HCT116 (cell line): Measurements from ENCODE around the gene SUB1. TPM values are rescaled to one million over a fixed set of nuclear protein-coding genes. Genes with fewer than 3 reads are reported as not detected.

Experiments used
- ATAC-seq: fragments of 200-7000 bp; cut with Tn5 transposase; 2 replicates; pipeline ENCODE4 v1.9.1; 2020; ENCODE audit warnings: mild to moderate bottlenecking, moderate library complexity
- BruUV-seq: library from RNA; stranded (reverse); fragments of 400-500 nt; replicated peaks from 2 replicates; lab custom pipeline; 2021; lab: Mats Ljungman, UMichigan
- CTCF ChIA-PET: fragments of 300-600 bp; sonication (Branson Sonifier 250); formaldehyde crosslinking; loops from one replicate; lab custom pipeline; 2021; ENCODE audit warnings: antibody characterized with exemption; lab: Charles Lee
- POLR2A ChIA-PET: fragments of 300-600, 350-600 bp; sonication (Branson Sonifier 250); formaldehyde crosslinking; loops from one replicate; lab custom pipeline; 2021; ENCODE audit warnings: antibody characterized with exemption; lab: Charles Lee
- RAD21 ChIA-PET, 2 experiments: fragments of 300-600 bp; sonication (Branson Sonifier 250); formaldehyde crosslinking; loops; one replicate each; lab custom pipeline; 2023; ENCODE audit warnings: low total read pairs in 2 of 2; ENCODE audit not compliant: uncharacterized antibody in 2 of 2, unreplicated experiment in 2 of 2, low non-redundant PET in 1 of 2; lab: Charles Lee
- DNase-seq: peaks from one replicate; pipeline ENCODE4 v3.0.0-alpha.2; 2010; ENCODE audit warnings: low read depth, low spot score
- H2AFZ ChIP-seq: fragments of 200-600 bp; shearing (Covaris generic), sonication (generic); 2 replicates; pipeline ENCODE4 v1.6.1; 2017; ENCODE audit warnings: low read depth, mixed run types, mixed read lengths, antibody characterized with exemption, low read length; ENCODE audit not compliant: poor library complexity, severe bottlenecking
- H3K27ac ChIP-seq: 2 replicates; pipeline ENCODE4 v1.5.1; 2012; ENCODE audit warnings: low read depth, low read length
- H3K27me3 ChIP-seq: fragments of 200-600 bp; sonication (generic); 2 replicates; pipeline ENCODE4 v1.6.1; 2016; ENCODE audit warnings: mixed run types, low read length, mixed read lengths; ENCODE audit not compliant: insufficient read depth
- H3K36me3 ChIP-seq, 2 experiments: fragments of 200-500 bp in 1 of 2; fragments of 200-600 bp in 1 of 2; sonication (Bioruptor generic) in 1 of 2; sonication (generic) in 1 of 2; 2 replicates each; pipeline versions ENCODE4 v1.5.1 to v1.6.1; 2014 to 2016; ENCODE audit warnings: low read length in 2 of 2, inconsistent platforms in 1 of 2, mixed read lengths in 1 of 2, mixed run types in 1 of 2; ENCODE audit not compliant: insufficient read depth in 2 of 2, control insufficient read depth in 1 of 2
- H3K4me1 ChIP-seq, 2 experiments: fragments of 200-600 bp in 1 of 2; sonication (generic) in 1 of 2; 2 replicates each; pipeline versions ENCODE4 v1.5.1 to v1.6.1; 2012 to 2017; ENCODE audit warnings: low read length in 2 of 2, inconsistent platforms in 1 of 2, mild to moderate bottlenecking in 1 of 2, mixed read lengths in 1 of 2, mixed run types in 1 of 2, moderate library complexity in 1 of 2; ENCODE audit not compliant: insufficient read depth in 2 of 2, control insufficient read depth in 1 of 2
- H3K4me2 ChIP-seq: fragments of 200-600 bp; sonication (generic); 2 replicates; pipeline ENCODE4 v1.6.1; 2017; ENCODE audit warnings: mixed run types, low read length, mixed read lengths
- H3K4me3 ChIP-seq, 2 experiments: fragments of 200-600 bp in 1 of 2; sonication (generic) in 1 of 2; replicated peaks in 1 of 2; 2 replicates each; pipeline ENCODE4 v1.5.1; 2011 to 2016; ENCODE audit warnings: low read length in 2 of 2, control low read depth in 1 of 2, low read depth in 1 of 2, mild to moderate bottlenecking in 1 of 2, mixed read lengths in 1 of 2, mixed run types in 1 of 2
- H3K79me2 ChIP-seq: fragments of 200-600 bp; sonication (generic); 2 replicates; pipeline ENCODE4 v1.6.1; 2017; ENCODE audit warnings: mild to moderate bottlenecking, mixed run types, low read length, moderate library complexity, mixed read lengths; ENCODE audit not compliant: insufficient read depth
- H3K9ac ChIP-seq: fragments of 200-600 bp; sonication (generic); 2 replicates; pipeline ENCODE4 v1.6.1; 2016; ENCODE audit warnings: low read length, mixed read lengths
- H3K9me2 ChIP-seq: fragments of 200-600 bp; sonication (generic), shearing (Covaris generic); 2 replicates; pipeline ENCODE4 v1.6.1; 2017; ENCODE audit warnings: mixed run types, mild to moderate bottlenecking, moderate library complexity; ENCODE audit not compliant: insufficient read depth
- H3K9me3 ChIP-seq, 2 experiments: fragments of 200-500 bp in 1 of 2; fragments of 200-600 bp in 1 of 2; sonication (Bioruptor generic) in 1 of 2; sonication (generic) in 1 of 2; 2 replicates each; pipeline ENCODE4 v1.6.1; 2014 to 2017; ENCODE audit warnings: low read length in 2 of 2, mixed read lengths in 2 of 2, inconsistent platforms in 1 of 2, low read depth in 1 of 2, mild to moderate bottlenecking in 1 of 2, mixed run types in 1 of 2, moderate library complexity in 1 of 2; ENCODE audit not compliant: control insufficient read depth in 1 of 2, insufficient read depth in 1 of 2
- H4K20me1 ChIP-seq: fragments of 200-600 bp; sonication (generic), shearing (Covaris generic); 2 replicates; pipeline ENCODE4 v1.6.1; 2017; ENCODE audit warnings: mixed run types, mild to moderate bottlenecking, moderate library complexity; ENCODE audit not compliant: insufficient read depth
- CBX3 ChIP-seq: IDR thresholded peaks from 2 replicates; pipeline ENCODE4 v1.6.1; 2012; ENCODE audit warnings: low read depth
- CEBPB ChIP-seq: IDR thresholded peaks from 2 replicates; pipeline ENCODE4 v1.6.1; 2012; ENCODE audit warnings: low read depth
- EGR1 ChIP-seq: IDR thresholded peaks from 2 replicates; pipeline ENCODE4 v1.6.1; 2012; ENCODE audit warnings: low read depth
- ELF1 ChIP-seq: IDR thresholded peaks from 2 replicates; pipeline ENCODE4 v1.6.1; 2012; ENCODE audit warnings: low read depth, borderline replicate concordance
- POLR2A ChIP-seq: IDR thresholded peaks from 2 replicates; pipeline ENCODE4 v1.7.0; 2011; ENCODE audit warnings: borderline replicate concordance; ENCODE audit not compliant: insufficient read depth, insufficient read length; ENCODE audit errors: extremely low read depth
- RAD21 ChIP-seq: IDR thresholded peaks from 2 replicates; pipeline ENCODE4 v1.6.1; 2012; ENCODE audit warnings: low read depth, mild to moderate bottlenecking
- SP1 ChIP-seq: IDR thresholded peaks from 2 replicates; pipeline ENCODE4 v1.6.1; 2012; ENCODE audit warnings: low read depth
- TCF7L2 ChIP-seq: IDR thresholded peaks from 2 replicates; pipeline ENCODE4 v1.7.0; 2011; ENCODE audit warnings: borderline replicate concordance, inconsistent platforms; ENCODE audit not compliant: insufficient read depth, insufficient read length; ENCODE audit errors: extremely low read depth
- YY1 ChIP-seq: IDR thresholded peaks from 2 replicates; pipeline ENCODE4 v1.6.1; 2011; ENCODE audit warnings: low read length, low read depth, moderate library complexity, mild to moderate bottlenecking; ENCODE audit not compliant: insufficient replicate concordance; ENCODE audit errors: extremely low read depth
- intact Hi-C: fragments of 100-400 bp; cut with micrococcal nuclease; formaldehyde crosslinking; loops from 2 replicates; pipeline ENCODE4 v1.10.0; 2022
- total RNA-seq: library from RNA; stranded (reverse); gene quantifications from one replicate; pipeline ENCODE4 v1.2.1, GENCODE V29; 2021; ENCODE audit not compliant: unreplicated experiment
- TF ChIP-seq, protein P1 (sequence below): IDR thresholded peaks from 2 replicates; pipeline ENCODE4 v1.6.1; 2012; ENCODE audit warnings: low read depth
- TF ChIP-seq, protein P2 (sequence below): IDR thresholded peaks from 2 replicates; pipeline ENCODE4 v1.6.1; 2012

Gene SUB1
- total RNA-seq, 1 experiment from 2014 or later, result 216 TPM

DNA sequence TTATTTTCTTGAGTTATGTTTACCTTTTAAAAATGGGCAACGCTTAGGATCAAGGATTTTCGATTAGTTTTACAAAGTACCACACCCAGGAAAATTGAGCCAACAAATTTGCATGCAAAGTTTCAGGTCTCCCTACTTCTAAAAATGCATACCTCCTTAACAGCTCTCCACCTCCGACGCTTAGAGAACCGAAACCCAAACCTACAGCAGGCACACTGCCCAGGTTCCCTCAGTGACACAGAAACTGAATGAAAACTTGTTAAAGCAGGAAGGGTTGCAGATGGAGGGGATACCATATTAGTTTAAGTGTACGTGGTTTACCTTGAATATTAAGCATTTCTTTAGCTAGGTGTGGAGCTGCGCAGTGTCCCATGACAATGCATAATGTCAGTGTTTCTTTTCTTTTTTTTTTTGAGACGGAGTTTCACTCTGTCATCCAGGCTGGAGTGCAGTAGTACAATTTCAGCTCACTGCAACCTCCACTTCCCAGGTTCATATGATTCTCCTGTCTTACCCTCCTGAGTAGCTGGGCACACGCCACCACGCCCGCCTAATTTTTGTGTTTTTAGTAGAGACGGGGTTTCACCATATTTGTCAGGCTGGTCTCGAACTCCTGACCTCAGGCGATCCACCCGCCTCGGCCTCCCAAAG lies 1.6 kb upstream of the SUB1 start:
- Histone ChIP-seq H3K9ac (no peak overlapping the region), H4K20me1 (no peaks in the 10 kb centered on the region), H3K36me3 (peaks cover 0 to 4% of the 10 kb centered on the region in 2 experiments; a peak in 1 of 4 replicates), H3K4me1 (peaks cover 8 to 16% of the 10 kb centered on the region in 2 experiments; a peak in 3 of 4 replicates), H3K4me3 (no peak overlapping the region), H3K9me3 (no peaks in the 10 kb centered on the region), H3K27me3 (no peaks in the 10 kb centered on the region), H3K79me2 (peaks cover 33% of the 10 kb centered on the region), H3K9me2 (no peaks in the 10 kb centered on the region), H3K27ac (no peak overlapping the region)
- ChIA-PET POLR2A (no interaction called here), CTCF (no interaction called here), RAD21 (no interaction called here)
- DNase-seq (no peak), ATAC-seq (no peak)
- TF ChIP-seq, protein P1, sequence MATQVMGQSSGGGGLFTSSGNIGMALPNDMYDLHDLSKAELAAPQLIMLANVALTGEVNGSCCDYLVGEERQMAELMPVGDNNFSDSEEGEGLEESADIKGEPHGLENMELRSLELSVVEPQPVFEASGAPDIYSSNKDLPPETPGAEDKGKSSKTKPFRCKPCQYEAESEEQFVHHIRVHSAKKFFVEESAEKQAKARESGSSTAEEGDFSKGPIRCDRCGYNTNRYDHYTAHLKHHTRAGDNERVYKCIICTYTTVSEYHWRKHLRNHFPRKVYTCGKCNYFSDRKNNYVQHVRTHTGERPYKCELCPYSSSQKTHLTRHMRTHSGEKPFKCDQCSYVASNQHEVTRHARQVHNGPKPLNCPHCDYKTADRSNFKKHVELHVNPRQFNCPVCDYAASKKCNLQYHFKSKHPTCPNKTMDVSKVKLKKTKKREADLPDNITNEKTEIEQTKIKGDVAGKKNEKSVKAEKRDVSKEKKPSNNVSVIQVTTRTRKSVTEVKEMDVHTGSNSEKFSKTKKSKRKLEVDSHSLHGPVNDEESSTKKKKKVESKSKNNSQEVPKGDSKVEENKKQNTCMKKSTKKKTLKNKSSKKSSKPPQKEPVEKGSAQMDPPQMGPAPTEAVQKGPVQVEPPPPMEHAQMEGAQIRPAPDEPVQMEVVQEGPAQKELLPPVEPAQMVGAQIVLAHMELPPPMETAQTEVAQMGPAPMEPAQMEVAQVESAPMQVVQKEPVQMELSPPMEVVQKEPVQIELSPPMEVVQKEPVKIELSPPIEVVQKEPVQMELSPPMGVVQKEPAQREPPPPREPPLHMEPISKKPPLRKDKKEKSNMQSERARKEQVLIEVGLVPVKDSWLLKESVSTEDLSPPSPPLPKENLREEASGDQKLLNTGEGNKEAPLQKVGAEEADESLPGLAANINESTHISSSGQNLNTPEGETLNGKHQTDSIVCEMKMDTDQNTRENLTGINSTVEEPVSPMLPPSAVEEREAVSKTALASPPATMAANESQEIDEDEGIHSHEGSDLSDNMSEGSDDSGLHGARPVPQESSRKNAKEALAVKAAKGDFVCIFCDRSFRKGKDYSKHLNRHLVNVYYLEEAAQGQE, result no peak
- TF ChIP-seq, all 23 proteins: peak for 0
- BruUV-seq, result no TSS peak
- Histone ChIP-seq H3K4me2 (no peak overlapping the region), H2AFZ (no peak overlapping the region)
- intact Hi-C loops, result no loop called here

DNA sequence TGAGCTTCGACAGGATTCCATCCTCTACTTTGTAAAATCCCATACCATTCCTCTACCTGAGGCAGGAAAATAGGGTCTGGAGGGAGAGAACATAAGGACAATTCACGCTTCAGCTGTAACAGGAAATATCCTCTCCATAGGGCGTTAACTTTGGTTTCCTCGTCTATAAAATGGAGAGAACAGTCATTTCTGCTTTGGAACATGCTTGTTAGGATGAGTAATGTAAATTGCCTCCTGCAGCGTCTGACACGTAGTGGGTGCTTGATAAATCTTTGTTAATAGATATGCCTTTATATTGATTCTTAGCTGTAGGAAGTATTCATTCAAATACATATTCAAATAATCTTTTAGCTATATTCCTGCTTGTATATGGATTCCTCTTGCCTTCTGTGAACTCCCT lies 711 bp upstream of the SUB1 start:
- Histone ChIP-seq H3K27me3 (no peaks in the 10 kb centered on the region), H4K20me1 (peaks cover 4% of the 10 kb centered on the region), H3K79me2 (peaks cover 43% of the 10 kb centered on the region), H3K9ac (peak overlapping the region; percentile 96), H3K36me3 (peaks cover 8 to 14% of the 10 kb centered on the region in 2 experiments; a peak in 2 of 4 replicates), H2AFZ (peak overlapping the region; percentile 79), H3K9me2 (no peaks in the 10 kb centered on the region), H3K4me3 (peak overlapping the region; percentile 92; a peak in 3 of 4 replicates), H3K9me3 (no peaks in the 10 kb centered on the region), H3K4me2 (peak overlapping the region; percentile 68), H3K4me1 (peaks cover 8 to 16% of the 10 kb centered on the region in 2 experiments; a peak in 3 of 4 replicates), H3K27ac (no peak overlapping the region)
- BruUV-seq, result TSS peak; percentile 79
- ChIA-PET CTCF (no interaction called here), POLR2A (interaction anchor here (0.6 kb wide), 1 partner anchor 22 kb away, joined by 3 read pairs; no protein-coding TSS in a partner anchor), RAD21 (no interaction called here)
- intact Hi-C loops, result no loop called here
- TF ChIP-seq RAD21 (no peak), ELF1 (no peak), SP1 (no peak), TCF7L2 (no peak), CEBPB (no peak), EGR1 (no peak), CBX3 (no peak), YY1 (no peak), POLR2A (no peak)
- TF ChIP-seq, protein P1, result no peak
- TF ChIP-seq, protein P2, sequence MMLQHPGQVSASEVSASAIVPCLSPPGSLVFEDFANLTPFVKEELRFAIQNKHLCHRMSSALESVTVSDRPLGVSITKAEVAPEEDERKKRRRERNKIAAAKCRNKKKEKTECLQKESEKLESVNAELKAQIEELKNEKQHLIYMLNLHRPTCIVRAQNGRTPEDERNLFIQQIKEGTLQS, result no peak
- DNase-seq (no peak), ATAC-seq (no peak)
